ENCODE results near the gene DGCR8.

DGCR8 gene

DNA sequence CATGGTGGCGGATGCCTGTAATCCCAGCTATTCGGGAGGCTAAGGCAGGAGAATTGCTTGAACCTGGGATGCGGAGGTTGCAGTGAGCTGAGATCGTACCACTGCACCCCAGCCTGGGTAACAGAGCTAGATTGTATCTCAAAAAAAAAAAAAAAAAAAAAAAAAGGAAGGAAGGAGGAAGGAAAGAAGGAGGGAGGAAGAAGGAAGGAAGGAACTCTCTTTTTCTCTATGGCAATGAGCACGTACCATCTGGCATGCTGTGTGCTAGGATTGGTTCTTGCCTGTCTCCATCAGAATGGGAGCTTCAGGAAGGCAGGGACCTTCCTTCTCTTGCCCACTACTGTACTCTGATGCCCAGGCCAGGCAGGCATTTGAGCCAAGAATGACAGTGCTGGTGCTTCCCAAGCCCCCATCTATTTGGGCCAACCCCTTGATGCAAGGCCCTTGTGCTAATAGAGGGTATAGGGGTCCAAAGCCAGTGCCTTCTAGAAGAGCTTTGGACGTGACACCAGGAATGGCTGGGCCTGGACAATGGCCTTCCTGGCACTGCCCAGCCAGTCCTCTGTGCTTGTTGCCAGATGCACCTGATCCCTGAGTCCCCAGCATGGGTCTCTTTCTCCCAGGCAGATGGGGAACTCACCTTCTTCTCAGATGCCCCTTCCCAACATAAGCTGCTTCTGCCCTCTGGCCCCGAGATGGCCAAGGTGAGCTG is 10.6 kb upstream of the DGCR8 start:
- no peak for DNase-seq

- no peak for DNase-seq
Measured at GRCh38 chr22:20071524-20071972, 8.5 kb upstream of the DGCR8 start.

DNA sequence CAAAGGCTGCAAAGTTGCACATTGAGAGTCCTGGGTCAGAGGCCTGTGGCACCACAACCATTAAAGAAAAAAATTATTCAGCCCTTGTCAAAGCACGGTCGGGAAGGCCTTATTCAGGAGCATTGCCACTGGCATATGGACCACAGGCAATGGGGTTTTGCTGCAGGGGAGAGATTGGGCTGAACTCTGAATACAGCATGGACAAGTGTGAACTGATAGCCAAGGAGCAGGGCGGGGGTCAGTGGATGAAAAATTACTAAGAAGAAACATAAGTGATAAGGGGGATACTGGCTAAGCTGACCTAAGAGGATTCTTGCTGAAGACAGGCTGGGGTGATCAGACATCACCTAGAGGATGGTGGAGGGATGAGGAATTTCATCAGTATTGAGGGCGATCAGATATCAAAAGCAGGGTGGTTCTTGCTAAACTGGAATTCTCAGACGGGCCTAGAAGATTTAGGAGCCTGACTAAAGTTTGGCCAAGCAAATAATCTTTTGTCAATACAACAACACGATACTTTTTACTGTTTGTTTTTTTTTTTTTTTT is 3.3 kb upstream of the DGCR8 start:
- no peak for DNase-seq

DNA sequence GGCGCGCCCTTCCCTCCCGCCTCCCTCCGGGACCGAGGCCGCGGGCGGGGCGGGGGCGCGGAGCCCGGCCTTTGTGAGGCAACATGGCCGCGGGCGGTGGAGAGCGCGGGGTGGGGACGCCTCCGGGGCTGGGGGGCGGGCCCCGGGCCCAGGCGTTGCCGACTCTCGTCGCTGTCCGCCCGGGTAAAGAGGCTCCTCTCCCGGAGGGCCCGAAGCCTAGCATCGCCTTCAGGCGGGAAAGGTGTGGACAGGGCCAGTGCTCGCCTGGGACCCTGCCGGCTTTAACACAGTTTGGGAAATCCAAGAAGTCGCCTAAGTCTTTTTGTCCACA is 369 bp downstream of the DGCR8 start:
- no peak for DNase-seq

DNA sequence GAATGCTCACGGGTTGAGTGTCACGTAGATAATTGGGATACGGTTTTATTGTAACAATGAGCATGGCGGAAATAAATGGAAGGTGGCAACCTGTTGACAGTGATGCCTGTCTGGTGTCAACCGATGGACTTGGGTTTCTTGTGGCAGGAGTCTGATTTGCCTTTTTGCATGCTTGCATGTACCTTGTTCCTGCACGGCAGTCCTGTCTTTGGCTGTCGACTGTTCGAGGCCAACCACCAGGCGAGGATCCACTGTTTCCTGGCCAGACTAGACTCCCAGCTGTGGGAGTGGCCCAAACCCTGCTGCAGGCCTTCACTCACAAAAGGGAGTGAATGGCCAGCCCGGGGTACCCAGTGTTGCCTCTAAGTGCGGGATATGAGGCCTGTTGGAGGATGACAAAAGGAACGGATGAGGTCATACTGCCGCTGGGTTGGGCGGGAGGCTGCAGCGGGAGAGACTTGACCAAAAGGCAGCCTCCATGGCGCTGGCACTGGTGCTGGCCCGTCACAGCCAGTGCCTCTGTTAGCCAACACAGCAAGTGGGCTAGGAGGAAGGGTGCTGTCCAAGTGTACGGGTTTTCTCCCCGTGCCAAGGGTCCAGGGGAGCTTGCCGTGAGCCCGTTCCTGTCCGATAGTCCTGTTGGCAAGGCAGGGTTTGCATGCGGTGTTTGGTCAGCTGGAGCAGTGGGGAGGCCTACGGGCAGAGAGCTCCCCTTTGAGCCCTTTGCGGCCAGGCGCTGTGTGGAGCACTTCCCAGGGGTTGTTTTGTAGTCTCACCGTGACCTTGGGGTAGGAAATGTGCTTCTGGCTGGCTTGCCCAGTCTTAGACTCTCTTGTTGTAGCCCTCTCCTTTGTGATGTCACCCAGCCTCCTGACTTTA is 974 bp downstream of the DGCR8 start:
- DNase-seq, result peak; percentile 7

DNA sequence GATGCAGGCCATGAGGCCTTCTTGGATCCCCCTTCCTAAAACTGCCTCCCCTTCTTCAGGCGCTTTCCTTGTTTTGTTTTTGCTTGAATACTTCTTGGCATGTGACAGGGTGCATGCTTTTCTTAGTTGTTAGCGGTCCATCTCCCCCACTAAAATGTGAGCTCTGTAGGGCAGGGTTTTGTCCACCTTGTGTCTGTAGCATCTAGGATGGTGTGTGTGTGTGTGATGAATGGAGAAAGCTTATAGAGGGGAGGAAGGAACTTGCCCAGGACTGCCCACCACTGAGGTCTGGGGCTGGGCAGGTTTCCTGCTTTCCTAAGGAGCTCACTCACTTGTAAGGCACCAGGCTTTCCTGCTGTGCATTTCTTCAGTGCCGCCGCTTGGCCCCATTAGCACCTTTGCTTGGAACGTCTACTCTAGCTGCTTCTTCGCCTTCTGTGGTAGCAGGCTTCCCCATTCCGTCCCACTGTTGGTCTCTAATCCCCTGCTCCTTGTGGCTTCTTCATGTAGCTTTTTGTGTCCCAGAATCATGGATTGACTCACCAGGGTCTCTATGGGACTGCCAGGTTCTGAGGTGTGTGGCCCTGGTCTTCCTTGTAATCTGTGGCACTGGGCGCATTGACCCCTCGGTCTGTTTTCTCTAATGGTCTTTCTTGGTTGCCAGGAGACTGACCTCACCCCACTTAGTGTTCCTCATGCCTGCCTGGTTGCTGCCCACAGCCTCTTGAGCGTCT is 3.3 kb downstream of the DGCR8 start:
- no peak for DNase-seq

GRCh38 chr22:20083891-20084546 is 4.0 kb downstream of the DGCR8 start:
- no peak for DNase-seq

- DNase-seq, result no peak
Measured at GRCh38 chr22:20084547-20085413, 4.7 kb downstream of the DGCR8 start.

- no peak for DNase-seq
Measured at GRCh38 chr22:20085651-20086050, 5.6 kb downstream of the DGCR8 start.

DNA sequence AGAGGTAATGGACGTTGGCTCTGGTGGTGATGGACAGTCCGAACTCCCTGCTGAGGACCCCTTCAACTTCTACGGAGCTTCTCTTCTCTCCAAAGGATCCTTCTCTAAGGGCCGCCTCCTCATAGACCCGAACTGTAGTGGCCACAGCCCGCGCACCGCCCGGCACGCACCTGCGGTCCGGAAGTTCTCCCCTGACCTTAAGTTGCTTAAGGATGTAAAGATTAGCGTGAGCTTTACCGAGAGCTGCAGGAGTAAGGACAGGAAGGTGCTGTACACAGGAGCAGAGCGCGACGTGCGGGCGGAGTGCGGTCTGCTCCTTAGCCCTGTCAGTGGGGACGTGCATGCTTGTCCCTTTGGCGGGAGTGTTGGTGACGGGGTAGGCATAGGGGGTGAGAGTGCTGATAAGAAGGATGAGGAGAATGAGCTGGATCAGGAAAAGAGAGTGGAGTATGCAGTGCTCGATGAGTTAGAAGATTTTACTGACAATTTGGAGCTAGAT is 6.1 kb downstream of the DGCR8 start:
- DNase-seq, result no peak

- no peak for DNase-seq
Measured at GRCh38 chr22:20086763-20087162, 6.7 kb downstream of the DGCR8 start.

DNA sequence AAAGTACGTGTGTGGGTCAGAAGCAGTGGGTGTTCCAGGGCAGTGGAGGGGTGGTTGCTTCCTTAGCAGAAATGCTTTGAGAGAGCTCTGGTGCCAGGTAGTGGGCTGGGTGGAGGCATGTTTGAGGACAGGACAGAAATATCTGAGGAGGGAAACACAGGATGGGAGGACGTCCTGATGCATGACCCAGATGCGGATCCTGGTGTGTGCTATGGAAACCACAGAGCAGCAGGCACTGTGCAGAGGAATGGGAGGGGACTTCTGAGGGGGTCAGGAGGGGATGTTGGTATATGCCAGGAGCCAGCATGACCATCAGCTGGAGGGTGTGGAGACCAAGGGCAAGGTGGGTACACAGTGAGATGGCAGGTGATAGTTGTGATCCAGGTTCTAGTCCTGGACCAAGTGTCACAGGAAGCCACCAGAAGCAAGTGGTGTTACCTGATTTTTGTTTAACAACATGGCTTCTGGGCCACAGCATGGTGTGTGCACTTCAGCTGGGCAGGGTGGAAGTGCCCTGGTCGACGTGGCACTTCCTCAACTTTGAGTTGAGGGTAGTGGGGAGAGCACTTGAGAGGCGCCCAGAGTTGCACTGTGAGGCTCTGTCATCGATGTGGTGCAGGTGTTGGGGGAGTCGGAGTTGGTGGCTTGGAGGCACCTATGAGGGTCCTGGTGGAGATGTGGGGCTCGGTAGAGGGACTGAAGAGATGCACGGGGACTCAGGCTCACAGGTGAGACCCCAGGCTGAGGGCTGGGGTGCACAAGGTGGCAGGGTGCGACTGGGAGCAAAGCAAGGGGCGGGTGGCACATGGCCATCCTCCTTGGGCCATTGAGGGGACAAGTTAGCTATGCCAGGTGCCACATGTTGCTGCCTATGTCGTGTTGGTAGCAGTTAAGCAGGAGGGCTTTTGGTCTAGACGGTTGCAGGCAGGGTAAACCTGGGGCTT is 7.5 kb downstream of the DGCR8 start:
- DNase-seq, result no peak

- no peak for DNase-seq
Measured at GRCh38 chr22:20088263-20088648, 8.2 kb downstream of the DGCR8 start.

GRCh38 chr22:20089226-20089976 is 9.4 kb downstream of the DGCR8 start:
- no peak for DNase-seq

DNA sequence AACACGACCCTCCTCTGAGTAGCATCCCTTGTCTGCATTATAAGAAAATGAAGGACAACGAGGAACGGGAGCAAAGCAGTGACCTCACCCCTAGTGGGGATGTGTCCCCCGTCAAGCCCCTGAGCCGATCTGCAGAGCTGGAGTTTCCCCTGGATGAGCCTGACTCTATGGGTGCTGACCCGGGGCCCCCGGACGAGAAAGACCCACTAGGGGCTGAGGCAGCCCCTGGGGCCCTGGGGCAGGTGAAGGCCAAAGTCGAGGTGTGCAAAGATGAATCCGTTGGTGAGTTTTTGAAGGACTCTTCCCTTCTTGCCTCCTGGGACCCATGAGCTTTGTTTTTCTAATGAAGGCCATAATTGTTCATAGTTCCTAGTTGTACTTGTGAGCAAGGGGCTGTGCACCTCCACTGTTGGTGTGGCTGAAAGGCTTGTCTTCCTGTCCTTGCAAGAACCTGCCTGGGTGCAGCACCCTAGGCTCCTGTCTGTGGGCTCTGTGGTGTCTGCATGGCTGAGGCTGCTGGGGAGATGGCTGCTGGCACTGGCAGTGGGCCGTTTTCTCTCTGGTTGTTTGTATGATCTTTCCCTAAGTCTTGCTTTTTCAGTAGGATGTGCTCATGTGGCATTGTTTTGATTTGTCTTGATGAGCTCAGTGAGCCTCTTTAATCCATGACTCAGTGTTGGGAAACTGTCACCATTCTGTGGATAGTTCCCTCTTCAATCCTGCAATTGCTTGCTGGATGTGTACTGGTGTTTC is 10.1 kb downstream of the DGCR8 start:
- DNase-seq, result no peak

- no peak for DNase-seq
Measured at GRCh38 chr22:20090730-20091240, 10.7 kb downstream of the DGCR8 start.

- no peak for DNase-seq
Measured at GRCh38 chr22:20091690-20092476, 11.8 kb downstream of the DGCR8 start.

DNA sequence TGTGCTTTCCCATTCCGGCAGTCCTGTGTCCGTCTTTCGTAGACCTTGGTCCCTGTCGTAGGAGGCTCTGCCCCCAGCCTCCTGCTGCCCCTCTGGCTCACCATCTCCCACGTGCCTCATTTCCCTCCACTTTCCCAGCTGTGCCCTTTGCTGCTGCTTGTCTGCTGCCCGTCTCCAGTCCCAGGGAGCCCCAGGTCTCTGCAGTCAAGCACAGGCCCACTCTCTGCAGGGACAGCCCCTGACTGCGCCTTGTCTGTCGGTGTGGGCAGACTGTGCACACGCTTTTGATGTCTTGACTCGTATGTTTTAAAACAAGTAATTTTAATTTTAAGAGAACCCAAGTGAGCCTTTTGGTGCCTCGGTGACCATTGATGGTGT is 12.4 kb downstream of the DGCR8 start:
- DNase-seq, result no peak

Data from kidney glomerular epithelial cell (primary cell).